Neural cell (in vitro differentiated cells): Measurements from ENCODE around the gene CLIP1.
"Not testable (repeated sequence)": the region's sequence is repeated elsewhere in the genome, so short reads cannot be mapped to it uniquely, and the experiment has no call there.

Experiments
- EP300 ChIP-seq: fragments of 450-650 bp; conservative IDR thresholded peaks from 2 replicates; pipeline ENCODE4 v1.6.1; 2014; ENCODE audit warnings: antibody characterized with exemption, mild to moderate bottlenecking, moderate library complexity; ENCODE audit not compliant: poor library complexity, severe bottlenecking
- RAD21 ChIP-seq: fragments of 450-650 bp; conservative IDR thresholded peaks from 2 replicates; pipeline ENCODE4 v1.6.1; 2014; ENCODE audit warnings: antibody characterized with exemption, mild to moderate bottlenecking, moderate library complexity
- TF ChIP-seq, protein P1 (sequence below): fragments of 450-650 bp; IDR thresholded peaks from 2 replicates; pipeline ENCODE4 v1.5.1; 2014; ENCODE audit warnings: antibody characterized with exemption, mild to moderate bottlenecking, moderate library complexity; ENCODE audit not compliant: poor library complexity, severe bottlenecking
- TF ChIP-seq, protein P2 (sequence below): IDR thresholded peaks from 2 replicates; pipeline ENCODE4 v1.6.1; 2012; ENCODE audit warnings: borderline replicate concordance

DNA sequence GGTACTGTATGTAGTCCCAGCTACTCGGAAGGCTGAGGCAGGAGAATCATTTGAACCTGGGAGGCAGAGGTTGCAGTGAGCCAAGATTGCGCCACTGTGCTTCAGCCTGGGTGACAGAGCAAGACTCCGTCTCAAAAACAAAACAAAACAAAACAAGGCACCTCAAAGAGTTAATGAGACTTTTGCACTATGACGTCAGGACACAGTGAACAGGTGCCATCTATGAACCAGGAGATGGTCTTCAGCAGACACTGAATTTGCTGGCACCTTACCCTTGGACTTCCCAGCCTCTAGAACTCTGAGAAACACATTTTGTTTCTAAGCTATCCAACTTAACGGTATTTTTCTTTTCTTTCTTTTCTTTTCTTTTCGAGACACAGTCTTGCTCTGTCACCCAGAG is 23.9 kb upstream of the CLIP1 start:
- TF ChIP-seq EP300, RAD21: not testable (repeated sequence)
- TF ChIP-seq, protein P1, sequence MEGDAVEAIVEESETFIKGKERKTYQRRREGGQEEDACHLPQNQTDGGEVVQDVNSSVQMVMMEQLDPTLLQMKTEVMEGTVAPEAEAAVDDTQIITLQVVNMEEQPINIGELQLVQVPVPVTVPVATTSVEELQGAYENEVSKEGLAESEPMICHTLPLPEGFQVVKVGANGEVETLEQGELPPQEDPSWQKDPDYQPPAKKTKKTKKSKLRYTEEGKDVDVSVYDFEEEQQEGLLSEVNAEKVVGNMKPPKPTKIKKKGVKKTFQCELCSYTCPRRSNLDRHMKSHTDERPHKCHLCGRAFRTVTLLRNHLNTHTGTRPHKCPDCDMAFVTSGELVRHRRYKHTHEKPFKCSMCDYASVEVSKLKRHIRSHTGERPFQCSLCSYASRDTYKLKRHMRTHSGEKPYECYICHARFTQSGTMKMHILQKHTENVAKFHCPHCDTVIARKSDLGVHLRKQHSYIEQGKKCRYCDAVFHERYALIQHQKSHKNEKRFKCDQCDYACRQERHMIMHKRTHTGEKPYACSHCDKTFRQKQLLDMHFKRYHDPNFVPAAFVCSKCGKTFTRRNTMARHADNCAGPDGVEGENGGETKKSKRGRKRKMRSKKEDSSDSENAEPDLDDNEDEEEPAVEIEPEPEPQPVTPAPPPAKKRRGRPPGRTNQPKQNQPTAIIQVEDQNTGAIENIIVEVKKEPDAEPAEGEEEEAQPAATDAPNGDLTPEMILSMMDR, result not testable (repeated sequence)
- TF ChIP-seq, protein P2, sequence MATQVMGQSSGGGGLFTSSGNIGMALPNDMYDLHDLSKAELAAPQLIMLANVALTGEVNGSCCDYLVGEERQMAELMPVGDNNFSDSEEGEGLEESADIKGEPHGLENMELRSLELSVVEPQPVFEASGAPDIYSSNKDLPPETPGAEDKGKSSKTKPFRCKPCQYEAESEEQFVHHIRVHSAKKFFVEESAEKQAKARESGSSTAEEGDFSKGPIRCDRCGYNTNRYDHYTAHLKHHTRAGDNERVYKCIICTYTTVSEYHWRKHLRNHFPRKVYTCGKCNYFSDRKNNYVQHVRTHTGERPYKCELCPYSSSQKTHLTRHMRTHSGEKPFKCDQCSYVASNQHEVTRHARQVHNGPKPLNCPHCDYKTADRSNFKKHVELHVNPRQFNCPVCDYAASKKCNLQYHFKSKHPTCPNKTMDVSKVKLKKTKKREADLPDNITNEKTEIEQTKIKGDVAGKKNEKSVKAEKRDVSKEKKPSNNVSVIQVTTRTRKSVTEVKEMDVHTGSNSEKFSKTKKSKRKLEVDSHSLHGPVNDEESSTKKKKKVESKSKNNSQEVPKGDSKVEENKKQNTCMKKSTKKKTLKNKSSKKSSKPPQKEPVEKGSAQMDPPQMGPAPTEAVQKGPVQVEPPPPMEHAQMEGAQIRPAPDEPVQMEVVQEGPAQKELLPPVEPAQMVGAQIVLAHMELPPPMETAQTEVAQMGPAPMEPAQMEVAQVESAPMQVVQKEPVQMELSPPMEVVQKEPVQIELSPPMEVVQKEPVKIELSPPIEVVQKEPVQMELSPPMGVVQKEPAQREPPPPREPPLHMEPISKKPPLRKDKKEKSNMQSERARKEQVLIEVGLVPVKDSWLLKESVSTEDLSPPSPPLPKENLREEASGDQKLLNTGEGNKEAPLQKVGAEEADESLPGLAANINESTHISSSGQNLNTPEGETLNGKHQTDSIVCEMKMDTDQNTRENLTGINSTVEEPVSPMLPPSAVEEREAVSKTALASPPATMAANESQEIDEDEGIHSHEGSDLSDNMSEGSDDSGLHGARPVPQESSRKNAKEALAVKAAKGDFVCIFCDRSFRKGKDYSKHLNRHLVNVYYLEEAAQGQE, result not testable (repeated sequence)
